ENCODE measurements around the gene DGLUCY. TPM values are rescaled to one million over a fixed set of nuclear protein-coding genes. Genes with fewer than 3 reads are reported as not detected.
A peak's percentile ranks its signal among the peaks of the same experiment; 100 is the strongest.

Gene DGLUCY
- total RNA-seq, 2 donors from 2014 or later = 88.0 to 148 TPM

- no peaks in the 10 kb centered on the region for H3K4me1 ChIP-seq (replicated peaks)
Observed at GRCh38 chr14:91114079-91115065, 499 bp downstream of the DGLUCY start.

GRCh38 chr14:91115986-91116770 is 2.3 kb downstream of the DGLUCY start:
- no peaks in the 10 kb centered on the region for H3K9me3 ChIP-seq
- peak overlapping the region; percentile 92 for H3K27ac ChIP-seq
- no peaks in the 10 kb centered on the region for H3K27me3 ChIP-seq (replicated peaks; ENCODE audit: insufficient read depth)
- peak overlapping the region; percentile 41 to 46 for H3K4me3 ChIP-seq
- H3K36me3 ChIP-seq = no peaks in the 10 kb centered on the region
- DNase-seq (ENCODE audit: low spot score) = no peak
- no peaks in the 10 kb centered on the region for H3K4me1 ChIP-seq (replicated peaks)
- WGBS = 49% methylated on average over 5 of the region's 5 CpGs
- TF ChIP-seq CTCF (IDR thresholded peaks at IDR 0.05) (no peak), POLR2A (IDR thresholded peaks at IDR 0.05) (no peak), POLR2AphosphoS5 (IDR thresholded peaks at IDR 0.05) (no peak)
- intact Hi-C loops (cut with DNase I) = loop anchor here (2.0 kb wide), 1 partner anchor 55 kb away; no protein-coding TSS in a partner anchor

More at GRCh38 chr14:91114079-91115065, 499 bp downstream of the DGLUCY start:
- Histone ChIP-seq H3K9me3 (no peaks in the 10 kb centered on the region), H3K4me3 (peak overlapping the region; percentile 41 to 46), H3K27me3 (replicated peaks; ENCODE audit: insufficient read depth) (no peaks in the 10 kb centered on the region), H3K36me3 (no peaks in the 10 kb centered on the region), H3K27ac (peak overlapping the region; percentile 92)
- TF ChIP-seq POLR2AphosphoS5 (IDR thresholded peaks at IDR 0.05) (peak; percentile 83), POLR2A (IDR thresholded peaks at IDR 0.05) (peak; percentile 32), CTCF (IDR thresholded peaks at IDR 0.05) (no peak)
- 2% methylated on average over 18 of the region's 18 CpGs for WGBS
- intact Hi-C loops (cut with DNase I) = loop anchor here (2.0 kb wide), 1 partner anchor 56 kb away; no protein-coding TSS in a partner anchor
- DNase-seq (ENCODE audit: low spot score) = peak; percentile 72

- intact Hi-C loops (cut with DNase I) = no loop called here
- Histone ChIP-seq H3K27ac (no peak overlapping the region), H3K9me3 (no peaks in the 10 kb centered on the region), H3K4me1 (replicated peaks) (no peaks in the 10 kb centered on the region), H3K4me3 (no peak overlapping the region), H3K36me3 (no peaks in the 10 kb centered on the region), H3K27me3 (replicated peaks; ENCODE audit: insufficient read depth) (no peaks in the 10 kb centered on the region)
- WGBS = 67% methylated on average over 7 of the region's 7 CpGs
- DNase-seq (ENCODE audit: low spot score) = no peak
- TF ChIP-seq POLR2A (IDR thresholded peaks at IDR 0.05) (no peak), CTCF (IDR thresholded peaks at IDR 0.05) (no peak), POLR2AphosphoS5 (IDR thresholded peaks at IDR 0.05) (no peak)
Observed at GRCh38 chr14:91116913-91117588, 3.2 kb downstream of the DGLUCY start.

- Histone ChIP-seq H3K4me1 (replicated peaks) (no peaks in the 10 kb centered on the region), H3K27ac (no peak overlapping the region), H3K4me3 (no peak overlapping the region), H3K36me3 (no peaks in the 10 kb centered on the region), H3K9me3 (no peaks in the 10 kb centered on the region), H3K27me3 (replicated peaks; ENCODE audit: insufficient read depth) (no peaks in the 10 kb centered on the region)
- 89% methylated on average over 5 of the region's 5 CpGs for WGBS
- TF ChIP-seq CTCF (IDR thresholded peaks at IDR 0.05) = no peak
- TF ChIP-seq POLR2A (IDR thresholded peaks at IDR 0.05) = no peak
- no peak for TF ChIP-seq POLR2AphosphoS5 (IDR thresholded peaks at IDR 0.05)
- DNase-seq (ENCODE audit: low spot score) = no peak
- intact Hi-C loops (cut with DNase I) = no loop called here
Observed at GRCh38 chr14:91117960-91118359, 4.1 kb downstream of the DGLUCY start.

All from prostate gland (tissue), 2 donors.